GM19463 (cell line): ENCODE results near the gene KCTD6.

ENCODE experiments used
- ATAC-seq: cut with Tn5 transposase; IDR thresholded peaks from one replicate; pipeline ENCODE4 v1.9.1; 2021; ENCODE audit warnings: mild to moderate bottlenecking, moderate library complexity; ENCODE audit not compliant: unreplicated experiment

Gene KCTD6

DNA sequence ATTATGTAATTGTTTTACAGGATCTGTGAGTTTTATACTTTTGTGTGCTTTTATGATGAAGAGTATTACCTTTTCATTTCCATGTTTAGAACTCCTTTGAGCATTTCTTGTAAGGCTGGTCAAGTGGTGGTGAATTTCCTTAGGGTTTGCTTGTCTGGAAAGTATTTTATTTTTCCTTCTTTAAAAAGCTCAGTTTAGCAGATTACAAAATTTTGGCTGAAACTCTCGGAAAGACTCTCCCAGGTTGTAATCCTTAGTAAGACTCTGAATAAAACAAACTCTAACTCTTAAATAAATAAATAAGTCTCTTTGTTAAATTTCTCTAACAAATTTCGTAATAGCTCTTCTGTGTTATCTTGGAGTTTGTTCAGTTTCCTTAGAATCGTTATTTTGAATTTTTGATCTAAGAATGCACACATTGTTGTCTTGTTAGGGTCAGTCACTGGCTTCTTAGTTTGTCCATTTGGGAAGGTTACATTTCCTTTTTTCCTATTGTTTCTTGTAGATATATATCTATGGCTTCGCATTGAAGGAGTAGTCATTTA lies 59.8 kb downstream of the KCTD6 start:
- ATAC-seq, result no peak
